ENCODE results near the gene SNUPN.

SNUPN gene

DNA sequence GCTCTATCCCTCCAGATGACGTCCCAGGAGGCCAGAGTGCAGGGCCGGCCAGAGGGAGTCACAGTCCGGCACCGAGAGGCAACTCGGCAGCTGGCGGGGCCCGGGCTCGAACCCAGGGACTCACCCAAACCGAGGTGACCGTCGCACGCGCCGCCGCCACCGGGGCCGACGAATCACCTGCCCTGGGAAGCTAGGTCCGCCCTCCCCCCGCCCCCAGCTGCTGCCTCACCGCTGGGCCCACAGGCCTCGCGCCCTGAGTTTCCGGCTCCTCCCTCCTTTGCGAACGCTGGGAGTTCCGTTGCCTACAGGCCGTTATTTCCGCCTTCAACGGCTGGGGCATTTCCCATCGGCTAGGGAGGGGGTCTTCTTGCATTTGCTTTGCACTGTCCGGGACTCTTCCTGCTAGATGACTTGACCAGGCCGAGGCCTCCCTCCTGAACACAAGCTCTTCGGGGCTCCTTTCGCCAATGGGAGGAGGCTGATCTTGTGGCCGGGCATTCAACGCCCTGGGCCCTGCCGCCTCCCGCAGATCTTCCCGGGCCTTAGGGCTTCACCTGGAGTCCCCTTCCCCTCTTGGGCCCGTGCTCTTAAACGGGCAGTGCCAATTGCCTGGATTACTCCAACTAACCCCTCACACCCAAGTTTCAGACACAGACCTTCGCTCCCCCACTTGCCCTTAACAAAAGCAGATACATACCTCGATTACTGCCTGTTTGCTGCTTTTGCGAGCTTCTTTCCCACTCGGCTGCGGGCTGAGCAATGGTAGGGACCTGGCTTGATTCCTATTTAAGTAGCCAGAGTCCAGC, at the start of gene SNUPN:
Gene SNUPN (minus strand): TSS at position 184 of the 806 bp plus-strand sequence. CDS start 4,674 bp downstream, outside the sequence.
- DNase-seq (ENCODE audit: low read depth), result peak; percentile 88

DNA sequence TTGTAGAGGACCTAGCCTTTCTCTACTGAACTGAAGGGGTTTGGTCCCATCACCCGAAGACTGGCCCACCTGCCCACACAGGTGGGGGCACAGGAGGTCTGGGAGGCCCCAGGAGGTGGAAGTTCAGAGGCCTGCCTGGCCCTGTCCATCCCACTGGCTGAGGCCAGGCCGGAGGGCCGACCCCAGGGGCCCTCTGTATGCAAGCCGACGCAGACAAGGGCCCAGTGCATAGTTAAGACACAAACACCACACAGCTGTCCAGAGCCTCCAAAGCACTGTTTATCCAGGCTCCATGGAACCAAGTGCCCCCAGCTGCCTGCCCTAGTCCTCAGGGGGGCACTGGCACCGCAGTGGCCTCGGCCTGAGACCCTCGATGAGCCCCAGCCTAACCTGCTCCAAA, 48.8 kb upstream of the SNUPN start:
- no peak for DNase-seq (ENCODE audit: low read depth)

DNA sequence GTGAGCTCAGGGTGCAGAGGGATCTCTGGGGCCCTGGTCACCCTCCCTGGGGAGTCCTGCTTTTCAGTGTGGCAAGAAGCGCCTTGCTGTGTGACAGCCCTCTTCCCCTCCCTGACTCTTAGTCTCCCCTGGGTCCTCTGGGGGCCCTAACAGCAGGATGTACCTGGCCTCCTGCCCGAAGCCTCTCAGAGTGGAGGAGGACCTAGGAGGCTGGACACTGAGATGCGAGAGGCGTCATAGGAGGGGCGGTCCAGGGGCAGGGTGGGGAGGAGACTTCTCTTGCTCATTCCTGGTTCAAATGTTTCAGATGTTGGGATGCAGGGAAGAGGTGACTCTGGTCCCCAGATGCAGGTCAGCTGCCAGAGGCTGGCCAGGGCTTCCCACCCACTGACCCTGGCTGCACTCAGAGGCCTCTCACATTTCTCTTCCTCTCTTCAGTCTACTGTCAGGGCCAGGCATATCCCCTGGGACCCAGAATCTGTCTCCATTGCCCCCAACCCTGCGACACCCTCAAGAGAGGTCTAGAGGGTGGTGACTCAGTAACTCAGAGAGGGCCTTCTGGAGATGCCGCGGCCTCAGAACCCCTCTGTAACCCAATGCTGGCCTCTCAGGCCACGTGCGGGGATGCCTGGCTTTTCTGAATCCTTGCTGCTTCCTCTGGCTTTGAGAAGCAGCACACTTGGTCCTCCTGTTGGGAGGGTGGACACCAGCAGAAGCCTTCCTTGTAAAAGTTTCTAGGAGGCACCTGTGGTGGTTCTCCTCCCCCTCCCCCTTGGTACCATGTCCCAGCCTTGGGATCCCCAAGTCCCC, 48.1 kb upstream of the SNUPN start:
- DNase-seq (ENCODE audit: low read depth), result no peak

DNA sequence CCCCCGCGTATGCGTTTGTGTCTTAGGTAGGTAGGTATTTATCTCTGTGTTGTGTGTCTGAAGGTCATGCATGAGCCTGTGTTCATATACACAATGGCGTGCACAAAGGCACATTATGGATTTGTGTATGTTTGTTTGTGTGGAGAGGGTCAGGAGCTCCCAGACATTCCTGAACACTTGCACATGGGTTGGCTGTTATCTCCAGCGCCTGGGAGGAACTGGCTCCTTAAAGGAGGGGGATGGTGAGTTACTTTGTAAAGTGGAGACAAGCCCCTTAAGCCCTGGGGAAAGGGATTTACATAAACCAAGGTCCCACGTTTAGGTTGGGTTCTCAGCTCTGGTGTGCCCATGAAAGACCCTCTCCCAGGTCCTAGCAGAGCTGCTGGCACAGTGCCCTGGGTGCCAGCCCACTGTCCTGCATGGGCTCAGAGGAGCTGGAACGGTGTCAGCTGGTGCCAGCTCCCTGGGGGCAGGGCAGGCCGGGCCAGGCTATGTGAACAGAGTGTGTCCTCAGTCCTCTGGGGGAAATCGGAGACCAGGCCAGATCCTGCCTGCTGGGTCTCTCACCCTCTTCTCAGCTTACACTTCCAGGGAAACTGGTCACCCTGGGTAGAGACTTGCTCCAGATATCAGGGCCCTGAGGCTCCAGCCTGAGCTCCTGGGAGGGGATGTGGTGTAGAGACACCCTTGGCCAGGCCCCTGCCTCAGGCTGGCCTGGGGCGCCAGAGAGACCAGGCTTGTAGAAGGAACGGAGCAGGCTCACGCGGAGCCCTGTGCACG, 47.3 kb upstream of the SNUPN start:
- no peak for DNase-seq (ENCODE audit: low read depth)

DNA sequence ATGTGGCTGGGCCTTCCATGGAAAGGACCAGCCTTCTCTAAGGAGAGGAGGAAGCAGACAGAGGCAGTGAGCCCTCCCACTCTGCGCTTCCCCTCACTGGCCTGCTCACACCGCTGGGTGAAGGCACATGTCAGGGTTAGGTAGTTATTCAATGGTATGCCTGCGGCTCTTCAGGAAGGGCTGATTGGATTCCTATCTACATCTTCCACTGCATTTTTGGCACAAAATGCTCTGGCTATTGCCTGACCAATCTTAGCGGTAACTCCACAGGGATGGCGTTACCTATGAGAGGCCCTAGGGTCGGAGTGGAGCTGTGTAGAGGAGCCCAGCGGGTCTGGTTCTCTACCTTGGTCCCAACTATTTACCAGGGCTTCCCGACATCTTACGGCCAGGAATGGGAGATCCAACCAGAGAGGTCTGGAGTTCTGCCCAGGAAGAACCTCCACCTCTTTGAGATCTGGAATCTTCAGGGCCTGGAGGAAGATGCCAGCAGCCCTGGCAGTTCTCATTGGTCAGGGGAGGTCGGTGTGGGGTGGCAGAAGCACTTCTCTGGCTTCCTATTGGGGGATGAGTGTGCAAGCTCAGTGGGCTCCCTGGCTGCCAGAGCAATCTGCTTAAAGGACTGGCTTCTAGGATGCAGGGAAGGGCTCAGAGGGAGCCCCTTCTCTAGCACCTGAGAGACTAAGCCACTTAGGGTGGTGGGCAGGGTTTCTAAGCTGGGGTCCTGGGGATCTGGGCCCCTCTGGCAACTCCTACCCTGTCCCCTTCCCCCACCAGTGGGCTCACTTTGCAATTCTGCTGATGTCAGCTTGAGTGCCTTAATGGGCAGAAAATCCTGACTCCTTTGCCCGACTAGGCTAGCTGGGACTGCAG, 46.4 kb upstream of the SNUPN start:
- no peak for DNase-seq (ENCODE audit: low read depth)

DNA sequence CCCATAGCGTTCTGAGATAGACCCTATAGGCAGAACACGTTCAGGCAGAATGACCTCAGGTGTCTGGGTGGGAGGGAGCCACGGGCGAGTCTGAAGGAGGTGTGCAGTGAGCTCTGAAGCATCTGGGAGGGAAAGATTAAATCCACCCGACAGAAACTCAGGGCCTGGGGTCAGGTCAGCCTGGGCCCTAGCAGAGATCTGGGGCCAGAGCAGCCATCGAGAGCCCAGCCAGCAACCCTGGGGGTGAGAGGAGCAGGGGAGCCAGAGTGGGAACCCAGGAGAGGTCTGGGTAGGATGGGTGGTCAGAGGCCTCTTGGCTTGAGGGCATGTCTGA, 44.3 kb upstream of the SNUPN start:
- DNase-seq (ENCODE audit: low read depth), result no peak

DNA sequence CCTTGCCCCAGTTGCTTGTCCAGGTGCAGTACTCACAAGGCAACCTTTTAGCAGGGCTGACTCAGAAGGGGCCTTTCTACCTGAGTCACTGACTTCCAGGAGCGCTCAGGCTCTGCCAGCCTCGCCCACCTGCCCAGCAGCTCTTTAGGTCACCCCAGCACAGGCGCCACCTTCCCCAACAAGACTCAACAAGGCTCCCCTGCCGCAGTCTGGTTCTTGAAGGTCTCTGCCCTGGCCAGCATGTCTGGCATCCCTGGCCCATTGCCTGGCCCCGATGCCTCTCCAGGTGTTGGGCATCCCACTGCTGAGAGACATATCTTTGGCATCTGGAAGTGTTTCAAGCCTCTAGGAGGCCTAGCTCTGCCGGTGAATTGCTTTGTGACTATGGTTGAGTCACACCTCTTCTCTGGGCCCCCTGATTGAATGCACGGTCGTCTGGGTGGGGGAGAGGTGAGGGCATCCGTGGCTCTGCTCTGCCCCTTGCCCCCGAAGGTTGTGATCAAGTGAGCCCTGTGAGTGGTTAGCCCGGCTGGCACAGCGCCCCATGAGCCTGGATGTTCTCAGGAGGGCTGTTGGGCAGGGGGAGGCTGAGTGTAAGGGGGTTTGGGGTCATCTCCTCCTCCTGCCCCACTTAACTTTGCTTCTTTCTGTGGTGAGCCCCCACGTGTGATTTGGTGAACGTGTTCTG, 43.8 kb upstream of the SNUPN start:
- DNase-seq (ENCODE audit: low read depth), result no peak

DNA sequence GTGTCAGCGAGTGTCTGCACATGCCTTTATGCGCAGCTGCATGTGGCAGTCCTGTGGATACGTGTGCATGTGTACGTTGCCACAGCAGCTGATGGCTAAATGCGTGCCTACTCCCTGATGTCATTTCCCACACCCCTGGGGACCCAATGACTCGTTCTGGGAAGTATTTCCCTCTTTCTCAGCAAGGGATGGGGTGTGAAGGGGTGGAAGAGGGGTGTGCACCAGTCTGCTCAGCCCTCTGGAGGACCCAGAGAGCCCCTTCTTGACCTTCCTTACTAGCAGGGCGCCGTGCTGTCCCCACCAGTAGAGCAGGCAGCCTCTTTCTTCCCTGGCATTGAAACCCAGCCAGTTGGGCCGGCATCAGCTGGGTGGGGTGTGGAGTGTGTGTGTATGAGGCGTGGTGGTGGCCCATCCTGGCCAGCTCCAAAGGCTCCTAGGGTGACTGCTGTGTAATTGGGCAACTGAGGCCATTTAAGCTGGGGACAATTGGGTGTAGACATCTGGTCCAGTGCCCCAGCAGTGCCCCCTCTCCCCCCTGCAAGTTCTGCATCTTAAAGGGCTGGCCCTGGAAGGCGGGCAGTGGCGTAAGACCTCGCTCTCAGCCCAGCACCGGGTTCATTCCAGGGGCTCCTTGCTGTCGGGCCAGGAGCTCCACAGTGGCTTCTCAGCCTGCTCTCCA, 41.4 kb upstream of the SNUPN start:
- no peak for DNase-seq (ENCODE audit: low read depth)

DNA sequence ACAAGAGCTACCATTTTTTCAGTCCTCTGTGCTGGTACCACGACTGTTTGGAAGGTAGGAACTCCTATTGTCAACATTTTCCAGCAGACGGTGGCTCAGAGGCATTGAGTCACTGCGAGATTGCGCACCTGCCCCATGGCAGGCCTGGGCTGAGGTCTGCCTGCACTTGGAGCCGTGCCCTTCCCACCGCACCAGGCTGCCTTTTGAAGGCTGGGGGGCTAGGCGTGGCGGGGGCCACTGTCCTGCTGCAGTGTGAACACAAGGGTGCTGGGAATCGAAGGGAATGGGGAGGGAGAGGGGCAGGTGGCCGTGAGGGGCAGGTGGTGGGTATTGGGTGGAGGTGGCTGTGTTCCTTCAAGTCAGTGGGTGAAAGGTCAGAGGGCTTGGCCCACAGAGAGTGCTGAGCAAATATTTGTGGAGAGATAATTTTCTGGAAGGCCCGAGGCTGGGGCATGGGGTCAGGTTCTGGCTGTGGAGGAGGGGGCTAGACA, 38.5 kb upstream of the SNUPN start:
- no peak for DNase-seq (ENCODE audit: low read depth)

DNA sequence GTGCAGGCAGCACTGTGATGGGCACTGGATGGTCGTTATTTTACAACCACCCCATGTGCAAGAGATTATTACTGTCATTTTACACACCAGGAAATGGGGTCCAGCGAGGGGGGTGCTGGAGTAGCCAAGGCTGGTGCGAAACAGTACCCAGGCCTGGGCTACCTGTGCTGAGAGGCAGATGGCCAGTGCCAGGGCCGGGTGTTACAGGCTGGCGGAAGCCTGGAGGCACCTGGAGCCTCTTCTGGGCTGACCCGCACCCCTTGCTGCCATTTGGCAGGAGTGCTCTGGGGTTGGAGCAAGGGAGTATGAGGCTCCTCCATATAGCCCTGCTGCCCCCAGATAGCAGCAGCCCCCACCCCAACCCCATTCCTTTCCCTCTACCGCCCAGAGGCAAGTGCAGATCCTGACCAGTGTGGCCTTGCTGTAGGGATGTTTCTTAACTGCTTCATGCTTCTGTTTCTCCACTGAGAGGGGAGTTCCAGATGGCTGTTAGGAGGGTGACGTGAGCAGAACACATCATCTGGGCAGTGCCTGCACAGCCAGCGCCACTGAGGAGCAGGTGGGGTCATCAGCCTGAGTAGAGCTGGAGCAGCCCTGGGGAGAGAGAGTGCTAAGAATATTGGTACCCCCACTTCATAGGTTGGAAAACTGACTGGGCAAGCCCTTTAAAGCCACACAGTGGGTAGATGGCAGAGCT, 37.4 kb upstream of the SNUPN start:
- no peak for DNase-seq (ENCODE audit: low read depth)

DNA sequence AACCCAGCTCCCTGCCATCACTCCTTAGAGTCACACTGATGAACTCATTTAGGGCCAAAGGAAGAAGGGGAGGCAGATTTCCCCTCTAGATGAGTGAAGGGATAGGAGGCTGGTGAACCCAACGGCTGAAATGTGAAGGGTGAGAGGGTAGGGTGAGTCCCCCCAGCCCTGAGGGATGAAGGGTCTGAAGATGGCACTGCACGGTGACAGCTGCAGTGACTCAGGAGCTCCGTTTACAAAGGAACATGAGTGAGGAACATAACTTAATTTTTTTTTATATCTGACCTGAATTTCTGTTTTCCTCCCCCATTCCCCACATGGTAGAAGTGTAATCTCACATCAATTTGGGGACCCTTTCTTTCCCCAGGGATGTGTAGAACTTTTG, 36.2 kb upstream of the SNUPN start:
- DNase-seq (ENCODE audit: low read depth), result no peak

DNA sequence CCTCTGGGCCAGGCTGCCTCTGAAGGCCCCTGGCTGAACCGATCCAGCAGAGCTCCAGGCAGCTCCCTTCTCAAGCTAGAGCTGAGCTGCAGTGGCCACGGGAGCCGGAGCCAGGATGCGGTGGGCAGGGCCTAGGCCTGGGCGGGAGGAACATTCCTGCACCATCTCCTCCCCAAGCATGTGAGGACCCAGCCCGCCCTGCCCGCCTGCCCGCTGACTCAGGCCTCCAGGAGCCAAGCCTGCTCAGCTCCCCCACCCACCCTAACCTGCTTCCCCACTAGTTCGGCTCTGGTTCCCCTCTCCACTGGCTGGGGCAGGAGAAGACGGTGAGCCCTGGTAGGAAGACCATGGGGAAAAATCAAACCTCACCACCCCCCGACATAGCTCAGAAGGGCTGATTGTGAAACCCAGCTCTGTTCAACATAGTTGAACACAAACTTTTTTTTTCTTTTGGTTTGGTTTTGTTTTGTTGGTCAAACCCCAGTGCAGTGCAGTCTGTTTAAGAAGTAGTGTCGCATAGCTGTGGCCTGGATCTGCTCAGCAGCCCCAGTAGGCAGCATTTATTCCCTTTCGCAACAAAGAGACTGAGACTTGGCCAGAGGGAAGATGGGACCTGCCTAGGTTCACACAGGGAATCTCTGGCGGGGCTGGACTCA, 35.7 kb upstream of the SNUPN start:
- DNase-seq (ENCODE audit: low read depth), result no peak

DNA sequence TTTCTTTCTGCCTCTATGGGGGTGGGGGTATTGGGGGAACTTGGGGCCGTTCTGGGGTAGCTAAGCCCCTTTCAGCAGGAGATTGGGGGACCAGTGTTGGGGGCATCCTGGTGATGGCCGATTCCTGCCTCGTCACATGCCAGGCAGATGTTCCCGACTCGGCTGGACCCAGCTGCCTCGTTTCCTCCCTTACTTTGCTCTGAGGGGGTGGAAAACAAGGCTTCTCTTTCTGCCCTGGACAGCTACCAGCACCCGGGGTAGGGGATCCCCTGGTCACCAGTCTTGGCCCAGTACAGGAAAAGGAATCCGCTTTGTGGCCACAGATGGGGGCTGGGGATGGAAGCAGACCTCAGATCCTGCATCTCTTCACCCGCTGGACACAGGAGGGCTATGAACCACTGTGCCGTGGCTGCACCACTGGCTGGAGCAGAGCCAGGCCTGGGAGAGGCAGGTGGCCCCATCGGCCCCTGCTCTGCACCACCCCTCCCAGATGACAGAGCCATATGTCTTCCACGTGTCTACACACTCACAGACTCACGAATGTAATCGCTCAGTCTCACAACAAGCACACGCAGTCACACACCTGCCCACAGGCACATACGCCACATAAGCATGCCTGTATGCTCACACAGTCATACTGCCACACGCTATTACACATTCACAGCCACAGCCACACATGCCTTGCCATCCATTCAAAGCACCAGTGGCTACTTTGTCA, 34.6 kb upstream of the SNUPN start:
- no peak for DNase-seq (ENCODE audit: low read depth)

DNA sequence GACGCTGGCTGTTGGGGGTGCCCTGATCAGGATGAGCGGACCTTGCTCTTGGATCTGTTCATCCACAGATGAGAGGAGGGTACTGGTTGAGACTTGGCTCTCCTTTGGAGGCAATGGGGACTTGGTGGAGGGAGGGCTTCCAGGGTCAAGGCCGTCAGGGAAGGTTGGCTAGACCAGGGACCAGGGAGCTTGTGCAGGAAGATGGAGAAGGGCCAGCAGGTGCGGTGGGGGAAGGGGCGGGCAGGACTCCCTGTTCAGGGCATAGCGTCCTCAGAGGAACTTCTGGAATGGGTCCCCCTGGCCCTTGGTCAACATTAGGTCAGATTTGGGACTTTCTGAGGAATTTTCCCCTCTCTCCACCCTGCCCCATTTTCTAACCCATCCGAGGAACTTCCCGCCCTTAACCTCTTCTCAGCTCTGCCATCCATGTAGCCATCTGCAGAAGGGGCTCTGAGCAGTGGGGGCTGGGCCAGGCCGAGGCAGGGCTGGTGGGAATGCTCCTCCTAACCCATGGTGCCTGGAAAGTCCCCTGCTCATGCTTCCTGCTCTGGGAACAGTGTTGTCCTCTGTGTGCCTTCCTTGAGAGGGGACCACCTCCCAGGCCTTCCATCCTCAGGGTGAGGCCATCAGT, 33.7 kb upstream of the SNUPN start:
- DNase-seq (ENCODE audit: low read depth), result no peak

DNA sequence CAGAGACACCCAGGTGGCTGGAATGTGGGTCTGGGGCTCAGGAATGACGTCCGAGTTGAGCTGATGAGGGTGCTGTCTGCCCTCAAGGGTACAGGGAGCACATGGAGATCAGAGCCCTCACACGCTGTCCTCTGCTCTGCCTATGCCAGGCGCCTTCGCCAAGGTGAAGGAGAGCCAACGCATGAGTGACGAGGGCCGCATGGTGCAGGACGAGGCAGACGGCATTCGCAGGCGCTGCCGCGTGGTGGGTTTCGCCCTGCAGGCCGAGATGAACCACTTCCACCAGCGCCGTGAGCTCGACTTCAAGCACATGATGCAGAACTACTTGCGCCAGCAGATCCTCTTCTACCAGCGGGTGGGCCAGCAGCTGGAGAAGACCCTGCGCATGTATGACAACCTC, 31.3 kb upstream of the SNUPN start:
- DNase-seq (ENCODE audit: low read depth), result no peak

DNA sequence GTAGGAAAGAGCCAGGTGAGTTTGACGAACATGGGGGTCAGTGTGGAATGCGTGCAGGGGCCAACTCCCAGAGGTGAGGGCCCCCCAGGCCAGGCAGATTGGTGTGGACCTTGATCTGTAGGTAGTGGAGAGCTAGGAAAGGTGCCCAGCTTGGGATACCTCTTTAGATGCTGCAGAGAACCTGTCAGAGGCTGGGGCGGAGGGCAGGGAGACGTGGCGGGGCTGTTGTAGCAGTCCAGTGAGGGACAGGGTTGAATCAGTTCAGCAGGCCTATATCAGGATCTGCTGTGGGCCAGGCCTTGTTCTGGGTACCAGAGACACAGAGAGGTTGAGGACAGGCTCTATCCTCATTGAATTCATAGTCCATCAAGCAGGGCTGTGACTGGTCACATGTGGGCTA, 30.8 kb upstream of the SNUPN start:
- DNase-seq (ENCODE audit: low read depth), result no peak

DNA sequence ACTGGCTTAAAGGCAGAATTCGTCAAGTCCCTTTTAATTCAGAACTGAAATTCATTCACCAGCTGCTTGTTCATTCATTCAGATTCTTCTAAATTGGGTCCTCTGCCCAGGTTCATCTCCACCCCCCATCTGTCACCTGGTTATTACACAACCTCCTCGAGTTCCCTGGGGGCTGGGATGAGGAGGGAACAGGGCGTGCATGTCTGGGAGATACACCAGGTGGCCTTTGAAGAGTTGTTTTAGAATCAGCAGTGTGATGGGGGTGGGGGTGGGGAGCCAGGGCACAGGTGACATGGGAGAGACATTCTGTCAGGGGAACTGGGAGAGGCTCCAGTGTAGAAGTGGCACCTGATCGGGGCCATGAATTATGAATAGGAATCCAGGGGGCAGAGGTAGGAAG, 30.4 kb upstream of the SNUPN start:
- no peak for DNase-seq (ENCODE audit: low read depth)
